ENCODE results near the gene OR2AG1.

The OR2AG1 gene, protein sequence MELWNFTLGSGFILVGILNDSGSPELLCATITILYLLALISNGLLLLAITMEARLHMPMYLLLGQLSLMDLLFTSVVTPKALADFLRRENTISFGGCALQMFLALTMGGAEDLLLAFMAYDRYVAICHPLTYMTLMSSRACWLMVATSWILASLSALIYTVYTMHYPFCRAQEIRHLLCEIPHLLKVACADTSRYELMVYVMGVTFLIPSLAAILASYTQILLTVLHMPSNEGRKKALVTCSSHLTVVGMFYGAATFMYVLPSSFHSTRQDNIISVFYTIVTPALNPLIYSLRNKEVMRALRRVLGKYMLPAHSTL

DNA sequence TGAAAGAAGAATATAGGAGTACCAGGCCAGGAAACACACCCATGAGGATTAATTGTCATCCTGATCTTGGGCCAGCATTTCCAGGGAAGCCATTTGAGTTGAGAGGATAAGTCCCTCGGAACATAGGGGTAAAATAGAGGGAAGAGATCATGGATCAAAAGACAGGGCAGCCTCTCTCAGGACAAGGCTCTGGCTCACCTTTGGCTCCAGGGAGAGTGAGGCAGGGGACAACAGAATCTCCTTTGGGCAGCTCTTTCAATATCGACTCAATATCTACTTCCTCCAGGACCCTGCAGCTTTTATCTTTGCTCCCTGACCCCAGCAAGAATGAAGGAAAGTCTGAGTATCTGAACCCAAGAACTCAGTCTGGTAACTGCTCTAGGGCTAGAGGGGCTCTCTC, at the start of gene OR2AG1:
Gene OR2AG1, plus strand, starts transcription at position 301 of the 400 bp plus-strand sequence. CDS start 2,018 bp downstream, outside the sequence.
- DNase-seq, result no peak

DNA sequence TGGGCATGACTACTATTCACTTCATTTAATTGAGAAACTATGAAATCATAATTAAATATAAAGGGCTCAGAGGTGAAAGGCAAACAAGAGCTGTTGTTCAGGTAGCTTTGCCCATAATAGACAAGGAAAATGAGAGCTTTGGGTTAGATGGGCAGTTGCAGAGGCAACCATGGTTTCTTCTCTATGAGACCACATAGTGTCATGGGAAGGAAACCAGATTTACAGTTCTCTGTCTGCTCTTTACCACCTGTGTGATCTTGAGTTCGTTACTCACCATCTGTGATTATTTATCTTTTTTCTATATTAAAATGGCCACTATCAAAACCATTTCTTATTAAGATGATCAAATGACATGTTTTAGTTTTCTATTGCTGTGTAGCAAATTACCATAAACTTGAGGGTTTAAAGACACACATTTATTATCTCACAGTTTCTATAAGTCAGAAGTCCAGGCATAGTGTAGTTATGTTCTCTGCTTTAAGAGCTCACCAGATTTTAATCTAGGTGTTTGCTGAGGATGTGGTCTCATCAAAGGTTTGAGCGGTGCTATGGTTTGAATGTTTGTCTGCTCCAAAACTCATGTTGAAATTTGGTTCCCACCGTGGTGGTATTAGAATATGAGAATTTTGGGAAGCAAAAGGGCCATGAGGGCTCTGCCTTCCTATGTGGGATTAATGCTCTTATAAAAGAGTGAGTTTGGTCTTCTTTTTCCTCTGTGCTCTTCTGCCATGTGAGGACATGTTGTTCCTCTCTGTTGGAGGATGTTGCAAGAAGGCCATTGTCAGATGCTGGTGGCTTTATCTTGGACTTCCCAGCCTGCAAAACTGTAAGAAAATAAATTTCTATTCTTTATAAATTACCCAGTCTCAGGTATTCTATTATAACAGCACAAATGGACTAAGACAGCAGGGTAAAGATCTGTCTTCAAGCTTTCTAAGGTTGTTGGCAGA, 49.2 kb upstream of the OR2AG1 start:
- no peak for DNase-seq

DNA sequence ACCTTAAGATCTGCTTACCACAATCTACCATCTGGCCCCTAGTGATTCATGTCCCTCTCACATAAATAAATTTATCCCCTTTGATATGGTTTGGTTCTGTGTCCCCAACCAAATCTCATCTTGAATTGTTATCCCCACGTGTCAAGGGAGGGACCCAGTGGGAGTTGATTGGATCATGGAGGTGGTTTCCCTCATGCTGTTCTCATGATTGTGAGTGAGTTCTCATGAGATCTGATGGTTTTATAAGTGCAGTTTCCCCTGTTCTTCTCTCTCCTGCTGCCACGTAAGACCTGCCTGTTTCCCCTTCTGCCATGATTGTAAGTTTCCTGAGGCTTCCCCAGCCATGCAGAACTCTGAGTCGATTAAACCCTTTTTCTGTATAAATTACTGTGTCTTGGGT, 48.2 kb upstream of the OR2AG1 start:
- no peak for DNase-seq

DNA sequence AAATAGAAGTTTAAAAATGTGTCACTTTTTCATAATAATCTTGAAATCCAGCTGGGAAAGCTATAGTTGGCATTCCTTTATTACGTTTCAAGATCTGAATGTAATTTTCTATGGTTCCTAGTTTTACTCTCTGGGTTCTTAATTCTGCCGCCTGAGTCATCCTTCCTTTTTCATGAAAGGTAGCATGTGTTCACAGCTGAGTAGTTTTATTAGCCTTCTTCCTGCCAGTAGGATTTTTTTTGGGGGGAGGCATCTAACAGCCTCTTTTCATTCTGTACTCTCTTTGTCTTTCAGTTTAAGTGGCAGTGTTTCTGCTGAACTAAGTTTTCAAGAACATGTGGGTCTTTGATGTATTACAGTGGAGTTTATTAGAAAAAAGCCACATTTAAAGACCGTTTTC, 47.5 kb upstream of the OR2AG1 start:
- no peak for DNase-seq

DNA sequence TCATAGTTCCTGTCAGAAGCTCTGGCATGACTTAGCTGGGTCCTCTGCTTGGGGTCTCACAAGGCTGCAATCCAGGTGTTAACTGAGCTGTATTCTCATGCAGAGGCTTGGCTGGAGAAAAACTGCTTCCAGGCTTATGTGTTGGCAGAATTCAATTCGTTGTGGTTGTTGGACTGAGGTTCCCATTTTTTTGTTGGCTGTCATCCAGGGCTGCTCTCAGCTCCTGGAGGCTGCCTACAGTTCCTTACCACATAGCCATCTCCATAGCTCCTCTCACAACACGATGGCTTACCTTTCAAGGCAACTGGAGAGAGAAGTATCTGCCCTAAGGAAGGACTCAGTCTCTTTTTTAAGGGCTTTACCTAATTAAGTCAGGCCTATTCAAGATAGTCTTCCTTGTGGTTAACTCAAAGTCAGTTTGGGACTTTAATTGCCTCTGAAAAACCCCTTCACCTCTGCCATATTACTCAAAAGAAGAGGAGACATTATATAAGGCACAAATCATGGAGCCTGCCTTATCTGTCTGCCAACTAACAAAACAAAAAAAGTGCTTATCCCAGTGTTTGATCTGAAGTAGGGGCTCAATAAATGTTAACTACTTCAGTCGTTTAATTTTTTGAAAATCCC, 46.2 kb upstream of the OR2AG1 start:
- DNase-seq, result no peak

DNA sequence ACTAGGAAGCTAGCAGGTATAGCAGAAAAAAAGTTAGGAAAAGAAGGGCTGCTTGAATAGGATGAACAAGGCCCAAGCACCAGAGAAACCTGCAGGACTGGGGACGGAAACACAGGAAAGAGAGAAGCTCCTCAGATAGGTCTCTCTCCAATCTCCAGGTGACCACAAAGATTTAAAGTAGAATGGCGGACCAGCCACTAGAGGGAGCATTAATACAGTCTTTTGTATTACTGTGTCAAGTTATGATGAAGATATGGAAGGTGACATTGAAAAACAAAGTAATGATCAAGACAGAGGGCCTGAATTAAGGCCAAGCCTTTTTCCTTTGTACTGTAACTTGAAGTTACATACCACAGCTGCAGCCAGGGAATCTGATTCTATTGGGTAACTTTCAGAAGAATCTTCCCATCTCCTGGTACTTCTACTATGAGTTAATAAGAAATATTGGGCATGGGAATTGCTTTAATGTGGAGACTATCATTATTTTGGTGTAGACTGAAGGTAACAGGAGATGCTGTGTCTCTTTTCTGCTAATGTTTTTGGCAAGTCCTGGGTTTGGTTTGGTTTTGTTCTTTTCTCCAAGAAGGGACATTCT, 44.9 kb upstream of the OR2AG1 start:
- peak; percentile 32 to 59 (median 45) for DNase-seq

DNA sequence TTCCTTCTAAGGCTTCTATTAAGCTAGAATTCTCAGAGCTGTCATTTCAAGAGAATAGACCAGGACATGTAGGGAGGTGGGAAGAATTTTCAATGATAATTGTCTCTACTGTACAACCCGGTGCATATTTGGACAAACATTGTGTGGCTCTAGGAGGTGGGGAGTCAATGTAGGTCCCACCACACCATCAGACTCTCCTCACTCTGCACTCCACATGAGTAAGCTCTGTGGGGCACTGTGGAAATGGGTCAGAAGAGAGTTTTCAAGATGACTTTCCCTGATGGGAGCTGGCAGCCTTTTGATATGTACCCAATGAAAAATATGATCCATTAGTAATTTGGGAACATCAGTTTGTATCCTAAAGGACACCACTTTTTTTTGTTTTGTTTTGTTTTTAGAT, 44.2 kb upstream of the OR2AG1 start:
- DNase-seq, result no peak

DNA sequence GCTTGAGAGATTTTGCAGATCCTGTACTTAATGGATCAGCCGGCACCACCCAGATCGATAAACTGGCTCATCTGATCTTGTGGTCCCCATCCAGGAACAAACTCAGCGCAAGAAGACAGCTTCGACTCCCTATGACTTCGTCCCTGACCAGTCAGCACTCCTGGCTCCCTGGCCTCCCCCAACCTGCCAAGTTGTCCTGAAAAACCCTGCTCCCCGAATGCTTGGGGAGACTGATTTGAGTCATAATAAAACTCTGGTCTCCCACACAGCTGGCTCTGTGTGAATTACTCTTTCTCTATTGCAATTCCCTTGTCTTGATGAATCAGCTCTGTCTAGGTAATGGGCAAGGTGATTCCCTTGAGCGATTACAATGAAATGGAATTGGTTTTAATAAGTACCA, 40.6 kb upstream of the OR2AG1 start:
- DNase-seq, result no peak

DNA sequence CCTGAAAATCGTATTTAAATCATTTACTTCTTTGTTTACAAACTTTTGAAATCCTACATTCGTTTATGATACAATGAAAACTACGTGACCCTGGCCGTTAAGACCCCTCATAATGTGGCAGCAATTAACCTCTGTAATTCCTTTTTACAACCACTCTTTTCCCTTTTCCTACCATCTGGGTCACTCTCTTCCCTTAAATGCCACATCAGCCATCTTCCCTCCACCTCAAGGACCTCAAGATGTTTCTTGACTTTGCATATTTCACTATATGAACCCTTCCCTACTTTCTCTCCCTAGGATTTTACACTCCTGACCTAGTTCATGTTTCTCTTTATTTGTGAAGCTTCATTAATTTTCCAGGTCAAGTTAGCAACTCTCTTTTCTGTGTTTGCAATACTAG, 37.8 kb upstream of the OR2AG1 start:
- no peak for DNase-seq

DNA sequence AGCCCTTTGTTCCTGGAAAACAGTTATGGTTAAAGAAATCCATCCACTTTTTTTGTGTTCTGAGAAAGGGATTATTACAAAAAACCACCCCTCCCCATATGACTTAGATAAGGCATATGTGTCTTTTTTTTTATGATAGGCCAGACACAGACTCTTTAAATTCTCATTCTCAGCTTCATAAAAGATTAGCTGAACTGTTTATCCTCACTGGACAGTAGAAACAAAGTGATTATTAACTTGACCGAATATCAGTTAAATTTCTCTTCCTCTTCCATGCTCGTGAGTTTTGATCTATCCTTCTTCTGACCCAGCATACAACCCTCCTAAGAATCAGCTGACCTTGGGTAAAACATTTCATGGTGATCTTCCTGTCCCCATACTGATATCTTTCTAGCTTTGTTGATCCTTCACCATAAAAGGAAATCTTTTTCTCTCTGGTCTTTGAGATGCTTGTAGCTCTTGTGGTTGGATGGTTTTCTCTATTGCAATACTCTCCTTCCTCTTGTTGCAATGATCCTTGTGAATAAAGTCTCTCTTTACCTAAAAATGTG, 37.3 kb upstream of the OR2AG1 start:
- DNase-seq, result no peak

DNA sequence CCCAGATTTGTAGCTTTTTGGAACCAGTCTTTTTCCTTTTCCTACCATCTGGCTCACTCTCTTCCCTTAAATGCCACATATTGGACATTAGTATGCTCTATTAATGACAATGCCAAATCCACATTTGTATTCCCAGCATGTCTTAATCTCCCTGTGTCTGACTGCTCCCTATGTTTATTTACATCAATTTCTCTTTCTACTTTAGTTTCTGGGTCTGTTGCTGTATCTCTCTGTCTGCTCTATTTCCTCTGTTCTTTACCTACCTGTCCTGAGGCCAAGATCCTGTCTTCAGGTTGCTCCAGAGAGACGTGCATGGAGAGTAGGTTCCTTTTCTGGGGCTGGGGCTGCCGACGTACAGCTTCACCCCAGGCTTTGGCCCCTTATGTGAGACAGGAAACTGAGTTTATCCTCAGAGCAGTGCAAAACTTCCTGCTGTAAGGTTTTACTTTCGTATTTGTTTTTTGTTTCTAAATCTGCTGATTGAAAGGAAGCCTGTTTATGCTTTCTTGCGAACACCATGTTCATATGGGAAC, 36.7 kb upstream of the OR2AG1 start:
- no peak for DNase-seq

DNA sequence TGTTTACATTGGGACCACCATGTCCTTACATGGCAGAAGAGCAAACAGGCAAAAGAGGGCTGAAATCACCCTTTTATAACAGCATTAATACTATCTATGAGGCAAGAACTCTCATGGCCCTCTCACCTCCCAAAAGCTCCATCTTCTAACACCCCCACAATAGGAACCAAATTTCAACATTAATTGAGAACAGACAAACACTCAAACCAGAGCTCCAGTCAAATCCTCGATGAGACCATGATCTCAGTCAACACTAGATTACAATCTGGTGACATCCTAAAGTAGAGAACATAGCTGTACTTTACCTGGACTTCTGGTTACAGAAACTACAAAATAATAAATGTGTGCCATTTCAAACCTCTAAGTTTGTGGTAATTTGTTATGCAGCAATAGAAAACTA, 36.2 kb upstream of the OR2AG1 start:
- DNase-seq, result no peak

DNA sequence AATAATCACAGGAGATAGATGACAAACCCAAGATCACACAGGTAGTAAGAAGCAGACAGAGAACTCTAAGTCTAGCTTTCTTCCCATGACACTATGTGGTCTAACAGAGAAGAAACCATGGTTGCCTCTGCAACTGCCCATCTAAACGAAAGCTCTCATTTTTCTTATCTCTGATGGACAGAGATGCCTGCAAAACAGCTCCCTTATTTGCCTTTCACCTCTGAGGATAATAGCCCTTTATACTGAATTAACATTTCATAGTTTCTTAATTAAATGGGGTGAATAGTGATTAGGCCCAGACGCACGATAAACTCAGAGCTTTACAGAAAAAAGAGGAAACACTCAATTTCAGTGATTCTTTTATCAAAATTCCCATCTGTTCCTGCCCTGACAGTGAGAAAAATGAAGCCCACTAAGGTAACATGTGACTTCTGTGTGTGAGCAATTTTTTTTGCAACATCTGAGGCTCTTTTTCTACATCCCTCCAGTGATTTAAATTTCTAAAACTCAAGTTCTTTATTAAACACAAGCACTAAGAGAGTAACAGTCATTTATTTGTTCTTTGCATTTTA, 35.6 kb upstream of the OR2AG1 start:
- no peak for DNase-seq

DNA sequence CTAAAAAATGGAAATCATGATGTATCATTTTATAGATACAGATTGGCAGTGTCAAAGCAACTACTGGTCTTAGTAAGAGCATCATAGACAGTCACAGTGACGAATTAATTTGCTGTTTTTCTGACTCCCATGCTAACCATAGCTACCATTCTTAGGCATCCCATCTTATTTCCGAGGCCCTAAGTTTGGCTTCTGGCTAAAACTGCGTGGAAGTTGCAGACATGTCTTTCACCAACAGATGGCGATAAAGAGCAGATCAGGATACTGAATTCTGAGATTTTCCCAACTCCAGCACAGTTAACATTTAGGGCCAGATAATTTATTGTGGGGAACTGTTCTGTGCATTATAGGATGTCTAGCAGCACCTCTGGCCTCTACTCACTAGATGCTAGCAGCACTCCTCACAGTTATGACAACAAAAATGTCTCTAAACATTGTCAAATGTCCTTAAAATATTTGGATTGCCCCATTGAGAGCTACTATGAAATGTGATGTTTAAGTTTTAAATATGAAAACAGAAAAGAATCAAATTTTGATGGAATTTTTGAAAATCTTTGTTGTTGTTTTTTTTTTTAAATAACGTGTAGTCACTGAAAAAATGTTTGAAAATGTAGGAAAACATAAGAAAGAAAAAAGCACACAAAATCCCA, 27.4 kb upstream of the OR2AG1 start:
- peak; percentile 7 to 50 (median 36) for DNase-seq

DNA sequence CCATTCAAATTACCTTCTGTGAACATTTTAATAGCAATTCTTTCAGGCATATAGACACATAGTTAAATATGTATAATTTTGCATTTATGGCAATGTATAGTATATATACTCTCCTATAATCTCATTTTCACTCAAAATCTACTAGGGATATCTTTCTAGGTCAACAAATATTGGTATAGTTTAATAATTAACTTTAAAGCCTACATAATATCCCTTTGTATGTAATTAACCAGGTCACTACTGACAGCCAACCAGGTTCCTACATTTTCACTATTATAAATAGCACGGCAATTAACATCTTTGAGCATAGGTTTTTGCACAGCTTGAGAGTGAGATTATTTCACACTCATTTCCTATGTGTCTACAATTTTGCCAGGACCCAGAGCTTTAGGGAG, 26.9 kb upstream of the OR2AG1 start:
- DNase-seq, result no peak

DNA sequence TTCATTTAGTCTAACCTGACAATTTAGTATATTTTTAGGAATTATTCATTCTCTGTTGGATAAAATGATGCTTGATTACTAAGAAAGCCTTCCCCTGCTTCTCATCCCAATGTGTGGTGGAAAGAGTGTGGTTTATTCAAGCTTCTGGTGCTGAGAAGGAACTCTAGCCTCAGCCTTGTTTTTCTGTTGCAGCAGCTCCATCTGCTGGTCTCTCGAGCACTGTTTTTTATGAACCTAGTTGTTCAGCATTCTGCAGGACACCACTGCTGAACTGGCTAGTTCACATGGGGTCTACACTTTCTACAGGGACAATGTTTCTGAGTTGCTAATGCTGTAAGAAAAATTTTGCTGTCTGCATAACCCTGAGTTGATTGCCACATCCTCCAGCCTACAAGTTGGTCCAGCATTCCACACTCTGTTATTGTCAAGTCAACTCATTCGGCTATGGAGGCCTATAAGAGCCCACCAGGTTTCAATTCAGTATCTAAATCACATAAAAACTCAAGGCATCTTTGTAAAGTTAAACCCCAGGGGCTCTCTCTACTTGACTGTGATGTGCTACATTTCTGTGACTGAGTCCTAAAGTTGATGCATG, 25.4 kb upstream of the OR2AG1 start:
- DNase-seq, result peak; percentile 4 to 63 (median 26)

DNA sequence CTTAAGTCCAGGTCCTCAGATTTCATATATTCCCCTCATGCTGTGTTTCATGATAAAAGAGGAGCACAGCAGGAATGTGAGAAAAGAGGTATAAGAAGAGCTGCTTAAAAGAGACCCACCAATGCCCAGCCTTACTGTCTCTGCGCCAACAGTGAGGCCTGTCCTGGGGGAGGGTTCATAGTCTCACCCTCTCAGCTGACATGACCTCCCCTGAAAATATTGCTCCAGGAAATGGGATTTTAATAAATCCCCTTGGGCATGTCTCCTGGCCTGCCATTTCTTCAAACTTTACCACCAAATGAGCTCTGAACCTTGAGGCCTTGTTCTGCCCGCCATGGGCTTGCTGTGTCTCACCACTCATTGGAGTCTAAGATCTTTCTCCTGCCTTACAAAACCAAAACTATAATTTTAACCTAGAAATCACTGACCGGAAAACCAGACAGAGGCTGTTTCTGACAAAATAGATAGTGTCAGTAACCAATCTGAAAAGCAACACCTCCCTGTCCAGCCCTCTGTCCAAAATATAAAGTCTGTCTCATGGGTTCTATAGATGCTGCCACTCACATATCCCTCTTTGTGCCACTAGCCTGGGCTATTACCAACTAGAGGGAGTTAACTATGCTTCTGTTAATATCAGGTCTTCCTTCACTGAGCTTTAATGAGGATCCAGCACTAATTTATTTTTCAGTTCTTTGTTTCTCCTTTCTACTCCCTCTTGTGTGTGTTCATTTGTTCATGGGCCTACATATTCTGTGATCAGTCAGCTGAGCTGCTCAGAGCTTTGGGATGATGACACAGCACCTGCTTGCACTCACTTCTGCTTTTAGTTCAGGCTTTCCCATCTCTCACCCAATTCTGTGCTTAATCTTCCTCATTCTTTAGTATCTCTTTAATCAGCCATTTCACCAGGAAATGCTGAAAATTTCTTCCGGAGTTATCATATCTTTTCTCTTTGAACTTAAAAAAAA, 10.6 kb upstream of the OR2AG1 start, which contains the start of gene OR2AG2:
Gene OR2AG2, minus strand, starts transcription at position 51 of the 968 bp plus-strand sequence. CDS start 3,019 bp downstream, outside the sequence.
- DNase-seq, result no peak

DNA sequence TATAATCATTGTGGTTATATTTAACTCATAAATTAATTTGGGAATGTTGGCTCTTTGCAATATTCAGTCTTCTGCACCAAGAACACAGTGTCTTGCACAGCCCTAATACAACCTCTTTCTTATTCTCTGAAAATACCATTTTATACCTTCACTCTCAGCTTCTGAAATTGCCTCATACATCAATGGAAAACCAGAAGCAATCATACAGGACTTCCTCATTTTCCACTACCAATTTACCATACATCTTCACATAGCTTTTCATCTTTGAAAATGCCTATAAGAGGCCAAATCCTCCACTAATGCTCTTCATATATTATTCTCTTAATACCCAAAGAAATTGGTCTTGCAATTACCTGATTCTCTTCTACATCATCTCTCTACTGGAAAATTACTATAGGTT, 4.3 kb upstream of the OR2AG1 start:
- no peak for DNase-seq

DNA sequence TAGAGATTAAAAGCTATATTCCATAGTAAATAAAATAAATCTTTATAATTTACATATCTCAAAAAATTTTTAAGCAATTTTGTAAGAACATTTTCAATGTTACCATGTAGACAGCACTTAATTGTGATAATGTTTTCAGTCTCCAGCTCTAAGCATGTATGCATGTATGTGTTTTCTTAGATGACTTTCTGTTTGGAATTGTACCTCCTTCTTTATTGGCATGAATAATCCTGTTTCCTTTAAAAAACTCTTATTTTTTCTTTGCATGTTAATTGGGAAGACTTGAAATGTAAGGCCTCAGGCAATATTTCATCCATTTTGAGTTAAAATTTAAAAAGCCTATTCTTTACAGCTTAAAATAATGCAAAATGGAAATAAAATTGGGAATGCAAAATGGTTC, 2.0 kb upstream of the OR2AG1 start:
- DNase-seq, result no peak

DNA sequence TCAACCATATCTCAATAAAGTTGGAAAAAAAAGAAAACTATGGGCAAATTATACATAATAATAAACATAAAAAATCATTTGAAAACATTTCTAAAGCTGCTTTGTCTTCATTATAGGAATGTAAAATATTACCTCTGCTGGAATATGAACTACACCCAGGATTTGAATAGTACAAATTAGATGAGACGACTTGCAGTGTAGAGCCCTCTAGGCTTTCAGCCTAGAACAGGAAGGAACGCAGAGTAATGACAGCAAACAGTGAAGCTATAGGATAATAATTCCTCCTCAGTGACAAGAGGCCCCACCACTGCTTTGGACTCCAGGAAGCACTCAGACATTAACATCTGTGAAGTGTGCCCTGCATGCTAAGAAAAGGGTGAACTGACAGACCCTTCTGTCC, 7.7 kb downstream of the OR2AG1 start:
- no peak for DNase-seq
